ENCODE results near the gene MAD2L2.

- TF ChIP-seq CTCF (conservative IDR thresholded peaks at IDR 0.05; ENCODE audit: low read length), result no peak
- TF ChIP-seq EZH2phosphoT487 (IDR thresholded peaks at IDR 0.05; ENCODE audit: borderline replicate concordance), result no peak
Measured at GRCh38 chr1:11654137-11654938, 26.6 kb downstream of the MAD2L2 start, which contains the start of the genes FBXO2 and FBXO44.
